Measurements from ENCODE around the gene NDRG4. TPM values are rescaled to one million over a fixed set of nuclear protein-coding genes. Genes with fewer than 3 reads are reported as not detected.

The NDRG4 gene
- total and polyA plus RNA-seq, 4 donors: 128 to 593 (median 470) TPM

- no peaks in the 10 kb centered on the region for H3K4me1 ChIP-seq (ENCODE audit: control insufficient read depth, insufficient read depth, low read length)
These were observed 24.8 kb upstream of the NDRG4 start for GRCh38 chr16:58475091-58475619.

GRCh38 chr16:58476791-58477190, 23.2 kb upstream of the NDRG4 start:
- WGBS (ENCODE audit: insufficient coverage): no CpG with 5 or more reads among the region's 1 CpG
- Histone ChIP-seq H3K4me1 (ENCODE audit: control insufficient read depth, insufficient read depth, low read length) (no peaks in the 10 kb centered on the region), H3K27ac (ENCODE audit: low read depth, low read length) (no peak overlapping the region), H3K27me3 (ENCODE audit: control insufficient read depth, insufficient read depth, low read length) (no peaks in the 10 kb centered on the region), H3K9me3 (ENCODE audit: control insufficient read depth, insufficient read depth, low read length) (no peaks in the 10 kb centered on the region), H3K36me3 (ENCODE audit: control insufficient read depth, insufficient read depth, low read length) (no peaks in the 10 kb centered on the region), H3K4me3 (ENCODE audit: low read depth, low read length) (no peak overlapping the region)
- no peak for DNase-seq (ENCODE audit: low read depth in 4 of 6, low spot score in 6 of 6)

More at GRCh38 chr16:58475091-58475619, 24.8 kb upstream of the NDRG4 start:
- WGBS (ENCODE audit: insufficient coverage): 25% methylated on average over 3 of the region's 4 CpGs
- H3K4me3 ChIP-seq (ENCODE audit: low read depth, low read length): no peak overlapping the region
- H3K27ac ChIP-seq (ENCODE audit: low read depth, low read length): no peak overlapping the region
- no peak for DNase-seq (ENCODE audit: low read depth in 4 of 6, low spot score in 6 of 6)
- no peaks in the 10 kb centered on the region for H3K9me3 ChIP-seq (ENCODE audit: control insufficient read depth, insufficient read depth, low read length)
- no peaks in the 10 kb centered on the region for H3K36me3 ChIP-seq (ENCODE audit: control insufficient read depth, insufficient read depth, low read length)
- H3K27me3 ChIP-seq (ENCODE audit: control insufficient read depth, insufficient read depth, low read length): no peaks in the 10 kb centered on the region

GRCh38 chr16:58478427-58478826, 21.5 kb upstream of the NDRG4 start:
- Histone ChIP-seq H3K36me3 (ENCODE audit: control insufficient read depth, insufficient read depth, low read length) (no peaks in the 10 kb centered on the region), H3K27ac (ENCODE audit: low read depth, low read length) (no peak overlapping the region), H3K27me3 (ENCODE audit: control insufficient read depth, insufficient read depth, low read length) (no peaks in the 10 kb centered on the region), H3K4me1 (ENCODE audit: control insufficient read depth, insufficient read depth, low read length) (no peaks in the 10 kb centered on the region), H3K4me3 (ENCODE audit: low read depth, low read length) (no peak overlapping the region), H3K9me3 (ENCODE audit: control insufficient read depth, insufficient read depth, low read length) (no peaks in the 10 kb centered on the region)
- no CpG with 5 or more reads among the region's 2 CpGs for WGBS (ENCODE audit: insufficient coverage)
- DNase-seq (ENCODE audit: low read depth in 4 of 6, low spot score in 6 of 6): no peak

- Histone ChIP-seq H3K36me3 (ENCODE audit: control insufficient read depth, insufficient read depth, low read length) (no peaks in the 10 kb centered on the region), H3K27ac (ENCODE audit: low read depth, low read length) (no peak overlapping the region), H3K4me1 (ENCODE audit: control insufficient read depth, insufficient read depth, low read length) (peaks cover 6% of the 10 kb centered on the region), H3K27me3 (ENCODE audit: control insufficient read depth, insufficient read depth, low read length) (no peaks in the 10 kb centered on the region), H3K4me3 (ENCODE audit: low read depth, low read length) (no peak overlapping the region), H3K9me3 (ENCODE audit: control insufficient read depth, insufficient read depth, low read length) (no peaks in the 10 kb centered on the region)
- no peak for DNase-seq (ENCODE audit: low read depth in 4 of 6, low spot score in 6 of 6)
- 96% methylated on average over 10 of the region's 11 CpGs for WGBS (ENCODE audit: insufficient coverage)
These were observed 18.6 kb upstream of the NDRG4 start for GRCh38 chr16:58481226-58481869.

GRCh38 chr16:58481931-58482330, 18.0 kb upstream of the NDRG4 start:
- Histone ChIP-seq H3K4me1 (ENCODE audit: control insufficient read depth, insufficient read depth, low read length) (peaks cover 6% of the 10 kb centered on the region), H3K9me3 (ENCODE audit: control insufficient read depth, insufficient read depth, low read length) (no peaks in the 10 kb centered on the region), H3K4me3 (ENCODE audit: low read depth, low read length) (no peak overlapping the region), H3K36me3 (ENCODE audit: control insufficient read depth, insufficient read depth, low read length) (no peaks in the 10 kb centered on the region), H3K27me3 (ENCODE audit: control insufficient read depth, insufficient read depth, low read length) (no peaks in the 10 kb centered on the region), H3K27ac (ENCODE audit: low read depth, low read length) (no peak overlapping the region)
- 81% methylated on average over 8 of the region's 8 CpGs for WGBS (ENCODE audit: insufficient coverage)
- DNase-seq (ENCODE audit: low read depth in 4 of 6, low spot score in 6 of 6): no peak

- Histone ChIP-seq H3K4me1 (ENCODE audit: control insufficient read depth, insufficient read depth, low read length) (peaks cover 15% of the 10 kb centered on the region), H3K27me3 (ENCODE audit: control insufficient read depth, insufficient read depth, low read length) (no peaks in the 10 kb centered on the region), H3K27ac (ENCODE audit: low read depth, low read length) (no peak overlapping the region), H3K36me3 (ENCODE audit: control insufficient read depth, insufficient read depth, low read length) (peaks cover 7% of the 10 kb centered on the region), H3K9me3 (ENCODE audit: control insufficient read depth, insufficient read depth, low read length) (no peaks in the 10 kb centered on the region), H3K4me3 (ENCODE audit: low read depth, low read length) (no peak overlapping the region)
- WGBS (ENCODE audit: insufficient coverage): 29% methylated on average over 4 of the region's 11 CpGs
- DNase-seq (ENCODE audit: low read depth in 4 of 6, low spot score in 6 of 6): peak in 1 of 6 donors; percentile 41
These were observed 14.6 kb upstream of the NDRG4 start for GRCh38 chr16:58485184-58485887.

- H3K27me3 ChIP-seq (ENCODE audit: control insufficient read depth, insufficient read depth, low read length): no peaks in the 10 kb centered on the region
- peak overlapping the region; percentile 24 for H3K4me3 ChIP-seq (ENCODE audit: low read depth, low read length)
- DNase-seq (ENCODE audit: low read depth in 4 of 6, low spot score in 6 of 6): peak in 3 of 6 donors; percentile 71 to 94 (median 93)
- WGBS (ENCODE audit: insufficient coverage): 19% methylated on average over 43 of the region's 43 CpGs
- H3K27ac ChIP-seq (ENCODE audit: low read depth, low read length): no peak overlapping the region
- no peaks in the 10 kb centered on the region for H3K9me3 ChIP-seq (ENCODE audit: control insufficient read depth, insufficient read depth, low read length)
- H3K36me3 ChIP-seq (ENCODE audit: control insufficient read depth, insufficient read depth, low read length): peaks cover 7% of the 10 kb centered on the region
- peaks cover 23% of the 10 kb centered on the region for H3K4me1 ChIP-seq (ENCODE audit: control insufficient read depth, insufficient read depth, low read length)
These were observed 12.2 kb upstream of the NDRG4 start for GRCh38 chr16:58487566-58488351.

- no peak for DNase-seq (ENCODE audit: low read depth in 4 of 6, low spot score in 6 of 6)
These were observed 11.4 kb upstream of the NDRG4 start for GRCh38 chr16:58488531-58488930.

GRCh38 chr16:58490065-58490464, 9.9 kb upstream of the NDRG4 start:
- no peak for DNase-seq (ENCODE audit: low read depth in 4 of 6, low spot score in 6 of 6)

More at GRCh38 chr16:58488531-58488930, 11.4 kb upstream of the NDRG4 start:
- Histone ChIP-seq H3K4me3 (ENCODE audit: low read depth, low read length) (no peak overlapping the region), H3K27ac (ENCODE audit: low read depth, low read length) (no peak overlapping the region), H3K36me3 (ENCODE audit: control insufficient read depth, insufficient read depth, low read length) (peaks cover 7% of the 10 kb centered on the region), H3K9me3 (ENCODE audit: control insufficient read depth, insufficient read depth, low read length) (no peaks in the 10 kb centered on the region), H3K27me3 (ENCODE audit: control insufficient read depth, insufficient read depth, low read length) (no peaks in the 10 kb centered on the region), H3K4me1 (ENCODE audit: control insufficient read depth, insufficient read depth, low read length) (peaks cover 29% of the 10 kb centered on the region)
- WGBS (ENCODE audit: insufficient coverage): 95% methylated on average over 3 of the region's 3 CpGs

More at GRCh38 chr16:58490065-58490464, 9.9 kb upstream of the NDRG4 start:
- H3K4me3 ChIP-seq (ENCODE audit: low read depth, low read length): no peak overlapping the region
- 98% methylated on average over 4 of the region's 4 CpGs for WGBS (ENCODE audit: insufficient coverage)
- H3K36me3 ChIP-seq (ENCODE audit: control insufficient read depth, insufficient read depth, low read length): peaks cover 9% of the 10 kb centered on the region
- H3K4me1 ChIP-seq (ENCODE audit: control insufficient read depth, insufficient read depth, low read length): peaks cover 44% of the 10 kb centered on the region
- no peaks in the 10 kb centered on the region for H3K27me3 ChIP-seq (ENCODE audit: control insufficient read depth, insufficient read depth, low read length)
- no peak overlapping the region for H3K27ac ChIP-seq (ENCODE audit: low read depth, low read length)
- H3K9me3 ChIP-seq (ENCODE audit: control insufficient read depth, insufficient read depth, low read length): no peaks in the 10 kb centered on the region

Measured in spinal cord (tissue), 10 donors.